Hematopoietic multipotent progenitor cell treated with erythropoietin and hydrocortisone succinate and interleukin-3 and kit ligand, for 17 days (in vitro differentiated cells): ENCODE data around the gene ANGPTL7.
"Not testable (repeated sequence)": the region's sequence is repeated elsewhere in the genome, so short reads cannot be mapped to it uniquely, and the experiment has no call there.

Source experiments
- DNase-seq: peaks from one replicate; pipeline ENCODE4 v3.0.0-alpha.2; 2015; ENCODE audit warnings: low spot score

The ANGPTL7 gene

DNA sequence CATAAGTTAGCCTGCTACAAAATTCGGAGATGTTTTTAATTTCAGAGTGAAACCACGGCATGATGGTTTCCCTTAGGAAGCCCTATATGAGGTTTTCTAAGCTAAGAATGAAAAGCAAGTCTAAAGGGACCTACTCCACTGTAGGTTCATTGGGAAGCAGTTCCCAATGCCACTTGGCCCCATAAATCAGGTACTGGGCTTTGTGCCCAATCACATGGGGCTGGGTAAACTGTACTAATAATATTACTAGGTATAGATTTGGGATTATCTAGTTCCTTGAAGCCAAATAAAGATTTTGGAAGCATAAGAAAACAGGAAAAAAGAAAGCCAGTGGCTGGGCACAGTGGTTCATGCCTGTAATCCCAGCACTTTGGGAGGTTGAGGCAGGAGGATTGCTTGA, 19.1 kb upstream of the ANGPTL7 start:
- no peak for DNase-seq

DNA sequence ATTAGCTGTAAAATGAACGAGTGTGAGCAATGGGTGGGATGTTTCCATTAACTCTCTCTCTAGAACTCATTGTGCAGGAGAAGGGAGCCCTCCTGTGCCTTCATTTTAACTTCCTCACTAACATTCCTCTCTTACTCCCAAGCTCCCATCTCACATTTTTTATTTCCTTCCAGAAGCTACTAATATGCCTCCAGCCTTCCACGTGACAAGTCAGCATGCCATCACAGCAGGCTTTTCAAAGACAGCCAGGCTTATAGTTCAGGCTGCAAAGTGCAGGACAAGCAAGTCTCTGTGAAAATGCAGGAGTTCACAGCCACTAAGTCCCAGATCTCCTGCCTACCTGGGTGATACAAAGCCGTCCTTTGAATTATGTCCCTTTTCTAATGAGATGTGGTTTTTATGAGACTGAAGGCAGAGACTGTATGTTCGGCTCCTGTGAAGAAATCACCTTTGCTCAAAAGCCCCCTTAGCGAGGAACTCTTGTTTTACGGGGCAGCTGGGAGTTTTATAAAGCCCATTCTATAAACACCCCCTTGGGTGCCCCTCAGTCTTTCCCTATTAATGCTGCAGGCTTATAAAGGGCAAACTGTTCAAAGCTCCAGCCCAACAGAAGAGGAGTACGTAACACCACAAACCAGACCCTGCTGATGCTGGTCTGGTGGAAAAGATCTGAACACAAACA, 14.8 kb upstream of the ANGPTL7 start:
- DNase-seq = no peak

DNA sequence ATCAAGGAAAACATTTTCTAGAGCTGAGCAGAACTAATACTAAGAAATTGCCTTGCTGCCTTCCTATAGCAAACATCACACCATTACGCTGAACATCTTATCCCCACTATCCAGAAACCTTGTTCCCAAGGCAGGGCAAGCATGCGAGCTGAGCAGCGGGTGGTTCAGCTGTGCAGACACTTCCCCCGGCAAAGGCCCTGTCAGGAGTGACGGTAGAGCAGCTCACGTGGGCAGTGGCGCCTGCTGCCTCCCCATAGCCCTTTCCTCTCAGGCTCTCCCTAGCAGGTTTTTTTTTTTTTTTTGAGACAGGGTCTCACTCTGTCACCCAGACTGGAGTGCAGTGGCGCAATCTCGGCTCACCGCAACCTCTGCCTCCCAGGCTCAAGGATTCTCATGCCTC, 13.7 kb upstream of the ANGPTL7 start:
- no peak for DNase-seq

DNA sequence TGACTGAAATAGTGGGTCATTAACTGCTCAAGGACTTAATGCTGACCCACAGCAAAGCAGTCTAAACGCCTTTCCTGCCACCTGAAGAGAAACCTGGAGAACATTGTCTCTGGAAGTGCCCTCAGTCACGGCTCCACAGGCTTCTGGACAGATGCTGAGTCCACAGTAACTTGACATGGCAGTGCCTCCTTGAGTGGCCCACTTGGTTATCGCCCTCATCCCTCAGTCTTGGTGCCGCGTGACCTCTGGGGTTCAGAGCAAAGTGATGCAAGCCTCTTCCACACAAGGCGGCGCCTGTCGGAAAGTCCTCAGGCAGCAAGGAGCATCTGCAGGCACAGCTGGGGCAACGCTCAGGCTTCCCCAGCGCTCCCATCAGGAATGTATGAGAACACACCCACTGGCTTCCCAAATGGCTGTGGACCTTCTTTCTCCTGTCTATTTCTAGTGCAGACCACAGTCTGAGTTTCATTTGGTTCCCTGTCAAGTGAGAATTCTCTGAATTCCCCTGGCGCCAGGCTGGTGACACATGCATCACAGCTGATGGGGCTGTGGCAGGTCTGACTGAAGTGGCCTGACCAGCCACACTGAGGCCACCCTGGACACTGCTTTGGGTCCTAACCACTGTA, 13.0 kb upstream of the ANGPTL7 start:
- no peak for DNase-seq

DNA sequence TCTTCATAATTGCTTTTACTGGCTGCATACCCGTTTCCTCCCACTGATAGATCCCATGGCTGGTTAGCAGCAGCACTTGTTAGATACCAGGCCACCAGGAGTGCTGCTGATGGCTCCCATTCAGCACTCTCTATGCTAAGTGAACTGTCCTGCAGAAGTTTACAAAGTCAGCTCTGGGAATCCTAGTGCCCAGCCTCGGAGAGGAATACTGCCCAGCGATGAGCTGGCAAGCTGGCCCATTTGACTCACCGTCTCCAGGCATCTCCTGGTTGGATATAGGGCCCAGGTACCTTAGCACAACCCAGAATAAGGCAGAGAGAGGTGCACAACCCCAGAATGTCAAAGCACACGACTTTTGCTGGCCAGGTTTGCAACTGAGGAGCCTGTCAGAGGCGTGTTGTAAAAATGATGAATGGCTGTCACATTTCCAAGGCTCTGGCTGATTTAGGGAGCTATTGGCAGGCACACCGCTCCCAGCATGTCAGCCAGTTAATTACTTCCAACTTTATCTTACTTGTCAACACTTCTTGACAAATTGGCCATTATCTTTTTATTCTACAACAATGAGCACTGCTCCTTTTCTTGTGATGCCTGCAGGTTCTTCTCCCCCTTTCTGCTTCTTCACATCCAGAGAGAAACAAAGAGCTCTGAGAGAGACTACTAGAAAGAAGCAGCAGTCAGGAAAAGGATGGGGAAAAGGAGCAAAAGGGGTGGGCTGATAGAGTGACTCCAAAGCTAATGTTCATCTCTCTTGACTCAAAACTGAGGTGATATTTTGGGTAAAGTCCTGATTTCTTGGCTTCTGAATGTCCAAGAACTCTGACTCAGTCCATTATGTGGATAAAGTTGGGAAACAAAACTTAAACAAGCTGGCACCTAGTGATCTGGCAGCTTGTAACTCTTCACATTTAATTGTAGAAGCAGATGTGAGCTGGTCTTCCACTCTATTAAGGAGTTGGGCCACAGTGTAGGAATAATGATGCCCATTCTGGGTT, 10.8 kb upstream of the ANGPTL7 start:
- DNase-seq = no peak

DNA sequence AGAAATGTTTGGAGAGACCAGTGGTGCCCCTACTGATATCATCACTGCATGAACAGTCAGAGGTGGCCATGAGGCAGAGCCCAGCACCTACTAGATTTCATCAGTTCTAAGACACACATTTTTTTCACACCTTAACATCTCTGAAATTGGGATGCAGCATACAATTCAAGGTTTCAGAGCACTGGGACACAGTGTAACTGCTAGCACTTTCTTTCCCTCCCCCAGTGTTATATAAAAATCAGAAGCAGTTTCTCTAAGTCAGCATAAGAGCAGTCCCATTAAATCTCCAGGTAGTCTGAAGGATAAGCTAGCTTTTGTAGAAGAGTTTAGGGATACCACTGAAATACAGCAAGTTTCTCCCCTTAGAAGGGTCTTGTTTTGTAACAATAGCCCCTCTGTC, 10.0 kb upstream of the ANGPTL7 start:
- DNase-seq = no peak

DNA sequence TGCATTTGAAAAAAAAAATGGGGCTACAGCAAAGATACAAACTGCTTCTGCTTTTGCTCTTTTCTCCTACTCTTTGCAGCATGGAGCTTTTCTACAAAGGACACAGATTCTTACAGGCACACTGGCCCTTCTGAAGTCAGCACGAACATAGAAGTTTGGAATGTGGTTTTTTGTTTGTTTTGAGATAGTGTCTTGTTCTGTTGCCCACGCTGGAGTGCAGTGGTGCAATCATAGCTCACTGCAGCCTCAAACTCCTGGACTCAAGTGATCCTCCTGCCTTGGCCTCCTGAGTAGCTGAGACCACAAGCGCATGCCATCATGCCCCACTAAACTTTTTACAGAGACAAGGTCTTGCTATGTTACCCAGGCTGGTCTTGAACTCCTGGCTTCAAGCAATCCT, 9.4 kb upstream of the ANGPTL7 start:
- not testable (repeated sequence) for DNase-seq

DNA sequence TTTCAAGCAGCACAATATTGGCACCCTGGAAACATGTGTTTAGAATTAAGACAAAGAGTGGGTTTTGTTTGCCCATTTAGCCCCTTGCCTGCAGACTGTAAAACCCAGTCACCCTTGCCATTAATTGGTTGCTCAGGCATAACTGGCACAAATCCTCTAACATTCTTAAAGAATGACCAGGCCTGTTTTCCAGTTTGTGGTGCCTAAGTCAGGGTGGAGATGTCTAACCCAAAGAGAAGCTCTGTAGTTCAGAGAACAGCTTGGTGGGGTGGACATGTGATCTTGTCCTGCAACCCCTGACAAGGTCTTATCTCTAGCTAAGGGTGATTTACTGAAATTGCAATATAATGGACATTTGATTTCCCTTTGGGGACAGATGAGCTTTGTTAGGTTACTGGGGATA, 8.8 kb upstream of the ANGPTL7 start:
- DNase-seq = no peak

DNA sequence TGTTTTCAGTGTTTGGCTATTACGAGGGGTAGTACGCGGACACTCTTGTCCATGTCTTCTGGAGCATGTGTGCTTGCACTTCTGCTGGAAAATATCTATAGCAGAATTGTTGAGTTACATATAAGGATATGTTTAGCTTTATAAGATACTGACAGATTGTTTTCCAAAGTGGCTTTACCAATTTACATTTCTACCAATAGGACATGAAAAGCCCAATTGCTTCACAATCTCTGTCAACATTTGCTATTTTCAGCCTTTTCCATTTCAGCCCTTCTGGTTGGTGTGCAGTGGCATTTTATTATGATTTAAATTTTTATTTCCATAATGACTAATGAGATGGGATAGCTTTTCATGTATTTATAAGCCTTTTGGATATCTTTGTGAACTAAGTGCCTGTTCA, 6.3 kb upstream of the ANGPTL7 start:
- no peak for DNase-seq

DNA sequence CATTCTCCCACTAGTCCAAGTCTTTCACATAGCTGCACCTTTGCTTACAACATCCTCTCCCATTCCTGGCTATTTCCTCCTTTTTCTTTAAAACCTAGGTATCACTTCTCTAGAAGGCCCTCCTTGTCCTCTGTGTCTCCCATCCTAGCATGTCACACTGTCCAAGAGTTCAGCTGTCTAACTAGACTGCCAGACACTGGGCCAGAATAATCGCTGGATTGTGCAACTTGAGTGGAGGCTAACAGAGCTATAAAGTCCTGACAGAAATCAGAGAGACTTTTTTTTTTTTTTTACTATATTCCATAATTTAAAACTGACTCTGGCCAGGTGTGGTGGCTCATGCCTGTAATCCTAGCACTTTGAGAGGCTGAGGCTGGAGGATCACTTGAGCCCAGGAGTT, 4.2 kb upstream of the ANGPTL7 start:
- no peak for DNase-seq

DNA sequence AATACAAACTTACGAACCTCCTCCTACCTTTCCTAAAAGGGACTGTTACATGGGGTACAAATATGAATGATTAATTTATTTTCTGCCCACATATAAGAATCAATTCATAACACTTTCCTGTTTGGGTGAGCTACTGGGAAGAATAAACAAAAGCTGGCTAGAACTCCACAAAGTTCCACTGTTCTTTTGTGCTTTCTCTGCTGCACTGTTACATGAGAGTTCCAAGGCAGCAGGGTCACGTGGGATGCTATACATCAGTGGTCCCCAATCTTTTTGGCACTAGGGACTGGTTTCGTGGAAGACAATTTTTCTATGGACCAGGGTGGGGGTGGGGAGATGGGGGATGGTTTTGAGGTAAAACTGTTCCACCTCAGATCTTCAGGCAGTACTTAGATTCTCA, 2.2 kb upstream of the ANGPTL7 start:
- DNase-seq = no peak

DNA sequence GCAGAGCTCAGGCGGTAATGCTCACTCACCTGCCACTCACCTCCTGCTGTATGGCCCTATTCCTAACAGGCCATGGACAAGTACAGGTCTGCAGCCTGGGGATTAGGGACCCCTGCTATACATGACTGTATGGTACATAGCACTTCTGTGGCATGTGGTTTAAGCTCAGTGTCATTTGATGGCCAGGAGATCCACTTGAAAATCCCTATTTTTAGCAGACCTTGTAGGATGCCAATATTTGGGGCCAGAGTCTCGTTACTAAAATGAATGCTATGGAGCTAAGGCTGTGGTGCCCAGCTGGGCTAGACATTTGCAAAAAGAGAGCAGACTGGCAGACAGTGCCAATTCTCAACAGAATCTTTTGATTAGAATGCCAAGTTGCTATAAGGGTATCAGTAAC, 1.7 kb upstream of the ANGPTL7 start:
- DNase-seq = no peak

DNA sequence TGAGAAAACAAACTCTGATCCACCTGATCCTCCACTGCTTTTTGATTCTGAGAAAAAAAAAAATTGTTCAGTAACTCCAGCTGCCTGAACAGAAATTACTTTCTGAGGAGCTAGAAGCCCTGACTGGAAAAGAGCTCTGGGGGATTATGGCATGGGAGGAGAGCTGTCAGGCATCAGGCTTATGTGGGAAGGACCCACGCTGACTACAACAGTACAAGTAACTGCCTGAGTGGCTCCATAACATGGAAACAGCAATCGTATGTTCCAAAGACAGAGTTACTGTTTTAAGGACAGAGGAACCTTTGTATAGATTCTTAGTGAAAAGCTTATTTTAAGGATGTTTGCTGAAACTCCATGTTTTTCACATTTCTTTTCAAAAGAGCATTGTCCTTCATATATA, 1.2 kb upstream of the ANGPTL7 start:
- no peak for DNase-seq

DNA sequence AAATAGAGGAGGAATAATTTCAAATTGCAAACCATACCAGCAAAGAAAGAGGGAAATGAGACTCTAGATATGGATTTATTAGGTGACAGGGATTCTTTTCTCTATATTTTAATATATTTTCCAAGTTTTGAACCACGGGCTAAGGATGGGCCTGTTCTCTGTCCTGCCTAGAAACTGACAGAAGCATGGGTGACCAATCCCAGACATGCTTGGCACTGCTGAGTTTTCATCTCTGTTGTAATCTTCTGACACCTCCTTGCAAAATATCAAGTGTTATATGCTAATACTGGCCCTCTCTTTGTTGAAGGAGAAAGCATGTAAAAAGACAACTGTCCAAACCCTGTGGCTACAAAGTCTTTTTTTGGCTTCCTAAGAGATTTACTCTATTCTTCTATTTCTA, 774 bp upstream of the ANGPTL7 start:
- no peak for DNase-seq

DNA sequence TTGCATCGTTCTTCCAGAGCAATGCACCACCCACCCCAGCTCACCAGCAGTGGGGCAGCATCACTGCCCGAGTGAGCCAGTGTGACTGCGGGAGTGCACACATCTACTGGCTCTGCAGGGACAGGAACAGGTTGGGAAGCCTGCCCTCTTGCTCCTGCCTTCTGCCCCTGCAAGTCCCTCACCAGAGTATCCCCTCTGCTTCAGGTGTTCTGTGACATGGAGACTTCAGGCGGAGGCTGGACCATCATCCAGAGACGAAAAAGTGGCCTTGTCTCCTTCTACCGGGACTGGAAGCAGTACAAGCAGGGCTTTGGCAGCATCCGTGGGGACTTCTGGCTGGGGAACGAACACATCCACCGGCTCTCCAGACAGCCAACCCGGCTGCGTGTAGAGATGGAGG, 4.2 kb downstream of the ANGPTL7 start:
- DNase-seq = no peak

DNA sequence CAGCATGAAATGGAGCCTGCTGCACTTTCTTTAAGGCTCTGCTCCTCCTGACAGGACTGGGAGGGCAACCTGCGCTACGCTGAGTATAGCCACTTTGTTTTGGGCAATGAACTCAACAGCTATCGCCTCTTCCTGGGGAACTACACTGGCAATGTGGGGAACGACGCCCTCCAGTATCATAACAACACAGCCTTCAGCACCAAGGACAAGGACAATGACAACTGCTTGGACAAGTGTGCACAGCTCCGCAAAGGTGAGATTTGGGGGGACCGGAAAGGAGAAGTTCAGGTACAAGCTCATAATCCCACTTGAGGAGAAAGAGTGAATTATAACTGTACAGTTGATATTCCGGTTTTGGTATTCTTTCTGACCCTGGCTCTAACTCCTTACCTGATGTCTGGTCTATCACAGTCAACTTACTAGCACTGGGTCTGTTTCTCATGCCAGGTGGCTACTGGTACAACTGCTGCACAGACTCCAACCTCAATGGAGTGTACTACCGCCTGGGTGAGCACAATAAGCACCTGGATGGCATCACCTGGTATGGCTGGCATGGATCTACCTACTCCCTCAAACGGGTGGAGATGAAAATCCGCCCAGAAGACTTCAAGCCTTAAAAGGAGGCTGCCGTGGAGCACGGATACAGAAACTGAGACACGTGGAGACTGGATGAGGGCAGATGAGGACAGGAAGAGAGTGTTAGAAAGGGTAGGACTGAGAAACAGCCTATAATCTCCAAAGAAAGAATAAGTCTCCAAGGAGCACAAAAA, 5.4 kb downstream of the ANGPTL7 start:
- DNase-seq = no peak

DNA sequence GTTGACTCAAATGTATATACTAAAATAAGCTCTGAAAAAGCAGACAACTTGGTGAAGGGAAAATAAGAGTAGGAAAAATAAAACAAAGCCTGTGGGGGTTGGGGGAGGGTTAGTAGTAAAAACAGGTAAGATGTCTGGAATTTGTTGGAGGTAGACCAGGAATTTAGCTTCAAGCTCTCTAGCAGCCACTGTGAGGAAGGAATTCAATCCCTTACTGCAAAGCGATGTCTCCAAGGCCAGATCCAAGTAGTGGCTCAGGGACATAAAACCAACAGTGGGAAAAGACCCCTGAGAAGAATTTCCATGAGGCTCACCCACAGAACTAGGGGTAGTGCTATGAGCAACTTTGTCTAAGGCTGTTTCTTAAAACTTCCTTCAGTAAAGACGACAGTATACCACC, 7.8 kb downstream of the ANGPTL7 start:
- no peak for DNase-seq

DNA sequence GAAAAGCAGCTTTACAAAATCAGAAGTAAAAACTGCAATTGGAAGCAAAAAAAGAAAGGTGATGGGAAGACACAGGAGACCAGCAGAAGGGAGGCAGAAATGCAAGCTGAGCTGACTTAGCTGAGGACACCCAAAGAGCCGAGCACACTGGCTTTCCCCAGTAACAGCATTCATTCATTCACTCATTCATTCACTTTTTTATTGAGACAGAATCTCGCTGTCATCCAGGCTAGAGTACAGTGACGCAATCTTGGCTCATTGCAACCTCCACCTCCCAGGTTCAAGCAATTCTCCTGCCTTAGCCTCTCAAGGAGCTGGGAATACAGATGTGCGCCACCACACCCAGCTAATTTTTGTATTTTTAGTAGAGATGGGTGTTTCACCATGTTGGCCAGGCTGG, 8.2 kb downstream of the ANGPTL7 start:
- no peak for DNase-seq

DNA sequence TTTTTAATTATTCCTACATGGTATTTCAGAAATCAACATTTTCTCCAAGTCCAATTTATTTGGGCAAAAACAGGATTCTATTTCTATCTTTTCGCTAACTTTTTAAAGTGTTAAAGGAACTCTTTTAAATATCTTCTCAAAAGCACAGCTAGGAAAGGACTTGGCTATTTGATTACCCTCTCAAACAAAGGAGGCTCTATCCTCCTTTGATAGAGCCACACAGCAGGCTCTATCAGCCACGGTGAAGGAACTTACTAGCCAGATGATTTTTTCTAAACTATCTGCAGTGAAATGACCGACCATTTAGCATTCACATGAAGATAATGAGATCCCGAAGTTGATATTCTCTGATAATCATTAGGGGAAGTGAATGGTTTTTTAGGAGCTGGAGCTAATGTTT, 9.1 kb downstream of the ANGPTL7 start:
- DNase-seq = no peak

DNA sequence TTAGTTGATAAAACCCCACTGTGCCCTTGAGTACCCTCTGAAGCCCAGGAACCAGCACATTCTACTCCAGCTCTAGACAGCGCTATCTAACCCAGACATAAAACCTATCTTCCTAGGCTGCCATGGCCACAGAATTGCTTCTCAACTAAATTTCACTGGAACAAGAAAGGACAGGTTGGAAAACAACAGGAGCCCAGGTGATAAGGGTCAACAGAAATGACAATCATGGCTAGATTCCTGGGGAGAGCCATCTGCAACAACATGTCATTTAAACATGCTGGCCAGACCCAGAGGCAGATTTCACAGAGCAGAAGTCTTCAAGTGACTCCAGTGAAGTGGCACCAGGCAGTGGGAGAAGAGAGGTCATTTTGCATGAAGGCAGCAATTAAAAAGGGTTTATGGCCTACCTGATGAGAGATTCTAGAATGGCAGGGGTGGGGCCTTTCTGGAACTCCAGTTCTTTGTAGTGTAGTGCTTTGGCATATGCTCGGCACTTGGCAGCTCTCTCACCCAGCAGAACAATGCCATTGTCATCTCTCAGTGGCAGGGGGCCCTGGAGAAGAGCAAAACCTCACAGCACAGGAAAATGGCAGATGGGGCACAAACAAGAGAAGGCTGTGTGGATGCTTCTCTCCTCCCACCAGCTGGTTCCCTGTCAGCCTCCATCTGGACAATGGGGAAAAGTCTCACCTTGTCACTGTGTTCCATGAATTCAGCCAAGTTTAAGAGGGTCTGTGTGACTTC, 9.9 kb downstream of the ANGPTL7 start:
- no peak for DNase-seq

DNA sequence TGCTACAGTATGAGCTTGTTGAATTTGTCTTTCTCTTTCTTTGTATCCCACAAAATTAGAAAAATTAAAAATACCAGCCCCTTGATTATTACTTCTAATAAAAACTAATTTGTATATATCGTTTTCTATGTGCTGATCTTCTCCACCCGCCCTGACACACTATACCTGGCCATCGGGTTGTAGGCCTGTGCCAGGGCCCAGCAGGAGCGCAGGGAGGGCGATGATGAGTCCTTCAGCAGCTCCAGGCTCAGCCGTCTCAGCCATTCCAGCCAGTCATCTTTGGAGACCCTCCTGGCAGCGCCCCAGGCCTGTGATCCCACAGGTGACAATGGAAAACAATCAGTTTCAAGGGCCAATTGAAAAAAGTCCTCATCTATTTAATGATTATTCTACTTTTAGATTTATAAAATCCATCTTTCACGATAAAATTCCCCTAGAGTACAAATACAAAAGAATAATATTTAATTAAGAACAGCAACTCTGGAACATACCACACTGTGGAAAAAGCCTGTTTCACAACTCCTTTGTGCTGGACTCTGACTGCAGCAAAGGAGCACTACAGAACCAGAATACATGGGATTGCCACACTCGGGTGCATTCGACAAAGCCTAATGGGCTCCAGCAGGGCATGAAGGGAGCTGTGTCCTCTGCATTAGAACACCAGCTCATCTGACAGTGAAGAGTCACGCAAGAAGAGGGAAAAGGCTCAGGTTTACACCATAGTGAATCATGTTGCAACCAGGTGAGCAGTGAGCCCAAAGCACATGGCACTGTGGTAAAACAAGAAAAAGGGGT, 15.4 kb downstream of the ANGPTL7 start:
- DNase-seq = no peak
